ENCODE results near the gene GPS1. TPM values are rescaled to one million over a fixed set of nuclear protein-coding genes. Genes with fewer than 3 reads are reported as not detected.

GPS1 gene
- total RNA-seq, 2 donors from 2014 or later = 60.3 to 77.1 TPM

GRCh38 chr17:82076018-82076784, 24.5 kb downstream of the GPS1 start:
- ATAC-seq (no peak), DNase-seq (ENCODE audit: low spot score in 2 of 2) (no peak)
- Mint-ChIP-seq H3K27ac (peak overlapping the region in 1 of 2 donors; percentile 44), H3K9me3 (no peaks in the 10 kb centered on the region), H3K36me3 (no peaks in the 10 kb centered on the region)

- H3K36me3 Mint-ChIP-seq = no peaks in the 10 kb centered on the region
- H3K27ac Mint-ChIP-seq = peak overlapping the region in 1 of 2 donors; percentile 44
- DNase-seq (ENCODE audit: low spot score in 2 of 2) = no peak
- peak in 1 of 2 donors; percentile 23 for ATAC-seq
- no peaks in the 10 kb centered on the region for H3K9me3 Mint-ChIP-seq
These were observed 25.3 kb downstream of the GPS1 start for GRCh38 chr17:82076785-82077591.

- no peak overlapping the region for H3K27ac Mint-ChIP-seq
- ATAC-seq (no peak), DNase-seq (ENCODE audit: low spot score in 2 of 2) (no peak)
- no peaks in the 10 kb centered on the region for H3K9me3 Mint-ChIP-seq
- no peaks in the 10 kb centered on the region for H3K36me3 Mint-ChIP-seq
These were observed 26.1 kb downstream of the GPS1 start for GRCh38 chr17:82077617-82078358.

GRCh38 chr17:82078433-82078832, 26.7 kb downstream of the GPS1 start:
- no peak for ATAC-seq
- Mint-ChIP-seq H3K27ac (no peak overlapping the region), H3K36me3 (no peaks in the 10 kb centered on the region), H3K9me3 (no peaks in the 10 kb centered on the region)
- no peak for DNase-seq (ENCODE audit: low spot score in 2 of 2)

GRCh38 chr17:82079001-82079677, 27.4 kb downstream of the GPS1 start:
- ATAC-seq (no peak), DNase-seq (ENCODE audit: low spot score in 2 of 2) (no peak)
- Mint-ChIP-seq H3K27ac (no peak overlapping the region), H3K9me3 (no peaks in the 10 kb centered on the region), H3K36me3 (no peaks in the 10 kb centered on the region)

GRCh38 chr17:82080048-82080788, 28.5 kb downstream of the GPS1 start:
- ATAC-seq = no peak
- Mint-ChIP-seq H3K9me3 (no peaks in the 10 kb centered on the region), H3K27ac (no peak overlapping the region), H3K36me3 (no peaks in the 10 kb centered on the region)
- no peak for DNase-seq (ENCODE audit: low spot score in 2 of 2)

GRCh38 chr17:82080789-82081464, 29.2 kb downstream of the GPS1 start:
- H3K27ac Mint-ChIP-seq = no peak overlapping the region
- no peaks in the 10 kb centered on the region for H3K9me3 Mint-ChIP-seq
- no peak for ATAC-seq
- no peak for DNase-seq (ENCODE audit: low spot score in 2 of 2)
- no peaks in the 10 kb centered on the region for H3K36me3 Mint-ChIP-seq

- no peak for ATAC-seq
- H3K9me3 Mint-ChIP-seq = no peaks in the 10 kb centered on the region
- H3K27ac Mint-ChIP-seq = no peak overlapping the region
- H3K36me3 Mint-ChIP-seq = no peaks in the 10 kb centered on the region
- no peak for DNase-seq (ENCODE audit: low spot score in 2 of 2)
These were observed 29.8 kb downstream of the GPS1 start for GRCh38 chr17:82081546-82081945.

GRCh38 chr17:82081966-82082365, 30.3 kb downstream of the GPS1 start:
- no peaks in the 10 kb centered on the region for H3K9me3 Mint-ChIP-seq
- no peak overlapping the region for H3K27ac Mint-ChIP-seq
- H3K36me3 Mint-ChIP-seq = no peaks in the 10 kb centered on the region
- ATAC-seq = no peak
- DNase-seq (ENCODE audit: low spot score in 2 of 2) = no peak

GRCh38 chr17:82082456-82082855, 30.8 kb downstream of the GPS1 start:
- DNase-seq (ENCODE audit: low spot score in 2 of 2) (no peak), ATAC-seq (no peak)
- Mint-ChIP-seq H3K9me3 (no peaks in the 10 kb centered on the region), H3K27ac (no peak overlapping the region), H3K36me3 (no peaks in the 10 kb centered on the region)

- no peak overlapping the region for H3K27ac Mint-ChIP-seq
- H3K36me3 Mint-ChIP-seq = no peaks in the 10 kb centered on the region
- ATAC-seq = no peak
- no peaks in the 10 kb centered on the region for H3K9me3 Mint-ChIP-seq
- DNase-seq (ENCODE audit: low spot score in 2 of 2) = no peak
These were observed 31.3 kb downstream of the GPS1 start for GRCh38 chr17:82083009-82083408.

GRCh38 chr17:82083533-82084359, 32.0 kb downstream of the GPS1 start:
- no peak for ATAC-seq
- no peaks in the 10 kb centered on the region for H3K9me3 Mint-ChIP-seq
- H3K36me3 Mint-ChIP-seq = no peaks in the 10 kb centered on the region

GRCh38 chr17:82084373-82085030, 32.8 kb downstream of the GPS1 start:
- ATAC-seq (no peak), DNase-seq (ENCODE audit: low spot score in 2 of 2) (no peak)
- Mint-ChIP-seq H3K27ac (no peak overlapping the region), H3K36me3 (no peaks in the 10 kb centered on the region), H3K9me3 (no peaks in the 10 kb centered on the region)

More at GRCh38 chr17:82083533-82084359, 32.0 kb downstream of the GPS1 start:
- no peak for DNase-seq (ENCODE audit: low spot score in 2 of 2)
- H3K27ac Mint-ChIP-seq = no peak overlapping the region

- Mint-ChIP-seq H3K36me3 (no peaks in the 10 kb centered on the region), H3K9me3 (no peaks in the 10 kb centered on the region), H3K27ac (no peak overlapping the region)
- no peak for DNase-seq (ENCODE audit: low spot score in 2 of 2)
- ATAC-seq = no peak
These were observed 33.5 kb downstream of the GPS1 start for GRCh38 chr17:82085031-82085861.
